HEK293T (cell line): ENCODE measurements around the gene SPPL3.

ENCODE experiments used
- ARNT ChIP-seq: fragments of 450-650 bp; IDR thresholded peaks from 2 replicates; pipeline ENCODE4 v1.6.1; 2017; ENCODE audit warnings: mild to moderate bottlenecking
- CTBP1 ChIP-seq: fragments of 450-650 bp; IDR thresholded peaks from 2 replicates; pipeline ENCODE4 v1.6.1; 2016; ENCODE audit warnings: borderline replicate concordance
- ELF4 ChIP-seq: fragments of 450-650 bp; IDR thresholded peaks from 2 replicates; pipeline ENCODE4 v1.6.1; 2017; ENCODE audit warnings: antibody characterized with exemption
- FOXA1 ChIP-seq: fragments of 450-650 bp; IDR thresholded peaks from 2 replicates; pipeline ENCODE4 v1.6.1; 2016; ENCODE audit warnings: mild to moderate bottlenecking
- FOXK2 ChIP-seq: fragments of 450-650 bp; IDR thresholded peaks from 2 replicates; pipeline ENCODE4 v1.6.1; 2016; ENCODE audit warnings: mild to moderate bottlenecking
- FOXM1 ChIP-seq: fragments of 450-650 bp; IDR thresholded peaks from 2 replicates; pipeline ENCODE4 v1.6.1; 2017; ENCODE audit warnings: mild to moderate bottlenecking, borderline replicate concordance
- HDGF ChIP-seq: fragments of 450-650 bp; IDR thresholded peaks from 2 replicates; pipeline ENCODE4 v1.6.1; 2017; ENCODE audit warnings: antibody characterized with exemption, borderline replicate concordance
- LEF1 ChIP-seq: fragments of 450-650 bp; IDR thresholded peaks from 2 replicates; pipeline ENCODE4 v1.6.1; 2017; ENCODE audit warnings: mild to moderate bottlenecking, borderline replicate concordance
- SP1 ChIP-seq: fragments of 450-650 bp; IDR thresholded peaks from 2 replicates; pipeline ENCODE4 v1.6.1; 2017
- TARDBP ChIP-seq: fragments of 450-650 bp; IDR thresholded peaks from 2 replicates; pipeline ENCODE4 v1.6.1; 2016
- ZNF384 ChIP-seq: fragments of 450-650 bp; IDR thresholded peaks from 2 replicates; pipeline ENCODE4 v1.6.1; 2016
- TF ChIP-seq, protein P1 (sequence below): fragments of 450-650 bp; IDR thresholded peaks from 2 replicates; pipeline ENCODE4 v1.6.1; 2016

DNA sequence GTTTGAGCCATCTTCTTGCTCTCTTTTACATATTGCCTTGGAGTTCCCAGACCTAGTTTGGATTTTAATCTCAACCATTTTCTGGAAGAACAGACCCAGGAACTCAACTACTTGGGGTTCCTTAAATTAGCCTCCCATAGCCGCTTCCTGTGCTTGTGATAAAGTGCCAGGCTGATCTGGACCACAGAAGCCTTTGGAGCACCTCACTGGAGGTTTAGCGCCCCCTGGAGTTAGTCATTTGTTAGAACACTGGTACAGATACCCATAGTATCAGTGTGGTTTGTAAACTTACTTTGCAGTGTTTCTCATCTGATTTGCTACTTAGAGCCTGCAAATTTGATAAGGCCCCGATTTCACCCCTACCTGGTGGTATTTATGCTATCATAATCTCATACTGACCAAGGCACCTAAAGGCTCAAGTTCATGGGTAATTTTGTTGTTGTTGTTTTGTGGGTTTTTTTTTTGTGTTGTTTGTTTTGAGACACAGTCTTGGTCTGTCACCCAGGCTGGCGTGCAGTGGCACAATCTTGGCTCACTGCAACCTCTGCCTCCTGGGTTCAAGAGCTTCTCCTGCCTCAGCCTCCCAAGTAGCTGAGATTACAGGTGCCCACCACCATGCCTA, 190.2 kb downstream of the SPPL3 start:
- TF ChIP-seq ELF4 (no peak), SP1 (no peak), TARDBP (no peak), FOXM1 (no peak), FOXK2 (no peak), LEF1 (no peak), CTBP1 (no peak), ARNT (no peak), HDGF (no peak), ZNF384 (no peak), FOXA1 (no peak)
- TF ChIP-seq, protein P1, sequence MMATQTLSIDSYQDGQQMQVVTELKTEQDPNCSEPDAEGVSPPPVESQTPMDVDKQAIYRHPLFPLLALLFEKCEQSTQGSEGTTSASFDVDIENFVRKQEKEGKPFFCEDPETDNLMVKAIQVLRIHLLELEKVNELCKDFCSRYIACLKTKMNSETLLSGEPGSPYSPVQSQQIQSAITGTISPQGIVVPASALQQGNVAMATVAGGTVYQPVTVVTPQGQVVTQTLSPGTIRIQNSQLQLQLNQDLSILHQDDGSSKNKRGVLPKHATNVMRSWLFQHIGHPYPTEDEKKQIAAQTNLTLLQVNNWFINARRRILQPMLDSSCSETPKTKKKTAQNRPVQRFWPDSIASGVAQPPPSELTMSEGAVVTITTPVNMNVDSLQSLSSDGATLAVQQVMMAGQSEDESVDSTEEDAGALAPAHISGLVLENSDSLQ = no peak
